ENCODE data around the gene MLXIP. TPM values are rescaled to one million over a fixed set of nuclear protein-coding genes. Genes with fewer than 3 reads are reported as not detected.

Gene MLXIP
- total and polyA plus RNA-seq, 2 experiments from 2014 or later: 16.2 to 23.0 TPM

GRCh38 chr12:122137229-122137628 lies 58.7 kb downstream of the MLXIP start:
- H3K4me1 Mint-ChIP-seq: peaks cover 6% of the 10 kb centered on the region; the same call in 2 of the 3 replicates
- Histone ChIP-seq H3K27me3 (ENCODE audit: insufficient read depth) (no peaks in the 10 kb centered on the region), H2AFZ (no peak overlapping the region), H3K27ac (ENCODE audit: low read depth) (no peak overlapping the region), H3K36me3 (ENCODE audit: insufficient read depth) (peaks cover 2% of the 10 kb centered on the region; the same call in 1 of the 2 replicates), H3K4me1 (ENCODE audit: insufficient read depth) (no peaks in the 10 kb centered on the region; the same call in 1 of the 2 replicates), H3K9me2 (ENCODE audit: insufficient read depth) (no peaks in the 10 kb centered on the region), H3K4me2 (peak overlapping the region; percentile 73; the same call in 1 of the 2 replicates), H3F3A (replicated peaks; ENCODE audit: low read depth) (no peaks in the 10 kb centered on the region), H3K4me3 (peak overlapping the region; percentile 46), H4K20me1 (replicated peaks; ENCODE audit: insufficient read depth) (peaks cover 8% of the 10 kb centered on the region; the same call in 1 of the 2 replicates), H3K79me2 (replicated peaks; ENCODE audit: insufficient read depth) (no peaks in the 10 kb centered on the region)
- no peak overlapping the region for H3K27ac Mint-ChIP-seq
- H3K4me3 Mint-ChIP-seq: peak overlapping the region; percentile 38; the same call in 1 of the 3 replicates
- peaks cover 34% of the 10 kb centered on the region for H3K36me3 Mint-ChIP-seq (ENCODE audit: low read depth)
- H3K9me3 Mint-ChIP-seq: peaks cover 15% of the 10 kb centered on the region
- peak; percentile 94 for ATAC-seq
- DNase-seq (ENCODE audit: low spot score): peak; percentile 83
- peaks cover 3% of the 10 kb centered on the region for H3K27me3 Mint-ChIP-seq (ENCODE audit: insufficient read depth, low read depth, poor library complexity)
- TF ChIP-seq, protein P1, sequence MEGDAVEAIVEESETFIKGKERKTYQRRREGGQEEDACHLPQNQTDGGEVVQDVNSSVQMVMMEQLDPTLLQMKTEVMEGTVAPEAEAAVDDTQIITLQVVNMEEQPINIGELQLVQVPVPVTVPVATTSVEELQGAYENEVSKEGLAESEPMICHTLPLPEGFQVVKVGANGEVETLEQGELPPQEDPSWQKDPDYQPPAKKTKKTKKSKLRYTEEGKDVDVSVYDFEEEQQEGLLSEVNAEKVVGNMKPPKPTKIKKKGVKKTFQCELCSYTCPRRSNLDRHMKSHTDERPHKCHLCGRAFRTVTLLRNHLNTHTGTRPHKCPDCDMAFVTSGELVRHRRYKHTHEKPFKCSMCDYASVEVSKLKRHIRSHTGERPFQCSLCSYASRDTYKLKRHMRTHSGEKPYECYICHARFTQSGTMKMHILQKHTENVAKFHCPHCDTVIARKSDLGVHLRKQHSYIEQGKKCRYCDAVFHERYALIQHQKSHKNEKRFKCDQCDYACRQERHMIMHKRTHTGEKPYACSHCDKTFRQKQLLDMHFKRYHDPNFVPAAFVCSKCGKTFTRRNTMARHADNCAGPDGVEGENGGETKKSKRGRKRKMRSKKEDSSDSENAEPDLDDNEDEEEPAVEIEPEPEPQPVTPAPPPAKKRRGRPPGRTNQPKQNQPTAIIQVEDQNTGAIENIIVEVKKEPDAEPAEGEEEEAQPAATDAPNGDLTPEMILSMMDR (conservative IDR thresholded peaks at IDR 0.05; ENCODE audit: low read depth in 2 of 2): peak; percentile 68 to 82
- TF ChIP-seq ZNF331 (CRISPR knock-in tag; IDR thresholded peaks at IDR 0.05; ENCODE audit: low read depth): no peak

DNA sequence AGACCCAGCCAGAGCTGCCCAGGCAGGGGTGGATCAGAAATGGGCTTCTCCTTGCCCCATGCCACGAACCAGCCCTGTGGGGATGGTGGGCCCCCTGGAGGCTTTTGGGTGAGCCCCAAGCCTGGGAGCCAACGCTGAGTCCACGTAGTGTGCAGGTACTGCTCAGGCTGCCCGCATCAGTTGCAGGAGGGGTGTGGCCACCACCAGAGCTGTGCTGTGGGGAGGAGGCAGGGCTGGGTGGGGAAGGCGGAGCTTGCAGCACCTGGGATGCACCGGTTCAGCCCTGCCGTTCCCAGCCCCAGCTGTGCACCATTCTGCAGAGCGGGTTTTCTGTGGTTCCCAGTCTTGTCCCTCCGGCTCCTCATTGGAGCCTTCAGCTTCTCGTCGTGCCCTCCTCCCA lies 59.1 kb downstream of the MLXIP start:
- no peaks in the 10 kb centered on the region for H3F3A ChIP-seq (replicated peaks; ENCODE audit: low read depth)
- DNase-seq (ENCODE audit: low spot score) (peak; percentile 84), ATAC-seq (peak; percentile 97)
- Mint-ChIP-seq H3K4me1 (peaks cover 6% of the 10 kb centered on the region; the same call in 2 of the 3 replicates), H3K9me3 (peaks cover 19% of the 10 kb centered on the region), H3K27me3 (ENCODE audit: insufficient read depth, low read depth, poor library complexity) (peaks cover 3% of the 10 kb centered on the region), H3K36me3 (ENCODE audit: low read depth) (peaks cover 39% of the 10 kb centered on the region), H3K27ac (no peak overlapping the region), H3K4me3 (peak overlapping the region; percentile 38; the same call in 1 of the 3 replicates)
- H3K36me3 ChIP-seq (ENCODE audit: insufficient read depth): peaks cover 7% of the 10 kb centered on the region; the same call in 1 of the 2 replicates
- no peaks in the 10 kb centered on the region; the same call in 1 of the 2 replicates for H3K4me1 ChIP-seq (ENCODE audit: insufficient read depth)
- no peak overlapping the region for H3K27ac ChIP-seq (ENCODE audit: low read depth)
- H3K79me2 ChIP-seq (replicated peaks; ENCODE audit: insufficient read depth): no peaks in the 10 kb centered on the region
- H3K9me2 ChIP-seq (ENCODE audit: insufficient read depth): no peaks in the 10 kb centered on the region
- peaks cover 6% of the 10 kb centered on the region; the same call in 1 of the 2 replicates for H4K20me1 ChIP-seq (replicated peaks; ENCODE audit: insufficient read depth)
- H2AFZ ChIP-seq: no peak overlapping the region
- H3K4me2 ChIP-seq: peak overlapping the region; percentile 73; the same call in 1 of the 2 replicates
- H3K4me3 ChIP-seq: peak overlapping the region; percentile 46
- H3K27me3 ChIP-seq (ENCODE audit: insufficient read depth): no peaks in the 10 kb centered on the region
- TF ChIP-seq ZNF462 (CRISPR knock-in tag; IDR thresholded peaks at IDR 0.05): no peak
- TF ChIP-seq, protein P2, sequence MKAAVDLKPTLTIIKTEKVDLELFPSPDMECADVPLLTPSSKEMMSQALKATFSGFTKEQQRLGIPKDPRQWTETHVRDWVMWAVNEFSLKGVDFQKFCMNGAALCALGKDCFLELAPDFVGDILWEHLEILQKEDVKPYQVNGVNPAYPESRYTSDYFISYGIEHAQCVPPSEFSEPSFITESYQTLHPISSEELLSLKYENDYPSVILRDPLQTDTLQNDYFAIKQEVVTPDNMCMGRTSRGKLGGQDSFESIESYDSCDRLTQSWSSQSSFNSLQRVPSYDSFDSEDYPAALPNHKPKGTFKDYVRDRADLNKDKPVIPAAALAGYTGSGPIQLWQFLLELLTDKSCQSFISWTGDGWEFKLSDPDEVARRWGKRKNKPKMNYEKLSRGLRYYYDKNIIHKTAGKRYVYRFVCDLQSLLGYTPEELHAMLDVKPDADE (IDR thresholded peaks at IDR 0.05): no peak
- TF ChIP-seq STAT1 (IDR thresholded peaks at IDR 0.05; ENCODE audit: unreplicated experiment): no peak
- TF ChIP-seq EZH2 (IDR thresholded peaks at IDR 0.05; ENCODE audit: low read depth, unreplicated experiment): no peak
- no peak for TF ChIP-seq CREB1 (CRISPR knock-in tag; IDR thresholded peaks at IDR 0.05; ENCODE audit: low read depth)
- no peak for TF ChIP-seq EZH2phosphoT487 (IDR thresholded peaks at IDR 0.05; ENCODE audit: unreplicated experiment)
